ENCODE measurements around the gene ZNF669. TPM values are rescaled to one million over a fixed set of nuclear protein-coding genes. Genes with fewer than 3 reads are reported as not detected.
A peak's percentile ranks its signal among the peaks of the same experiment; 100 is the strongest.
"Not testable (repeated sequence)": the region's sequence is repeated elsewhere in the genome, so short reads cannot be mapped to it uniquely, and the experiment has no call there.

The ZNF669 gene
- 10.1 and 11.8 TPM in 2 replicates for total RNA-seq

GRCh38 chr1:247103859-247104591 lies at the start of gene ZNF669:
Gene ZNF669, minus strand, starts transcription at chr1:247104356. Its CDS starts 157 bp downstream, at chr1:247104199.
- Histone ChIP-seq H3K79me2 (ENCODE audit: insufficient read depth, low read length) (peaks cover 29% of the 10 kb centered on the region), H3K4me2 (ENCODE audit: insufficient read depth, low read length) (peak within 1 kb of the TSS; percentile 91), H3K9me3 (ENCODE audit: low read depth, low read length) (peaks cover 14% of the 10 kb centered on the region), H4K20me1 (ENCODE audit: insufficient read depth, low read length) (peaks cover 13% of the 10 kb centered on the region), H3K4me1 (ENCODE audit: insufficient read depth, low read length) (peaks cover 15% of the 10 kb centered on the region), H3K27me3 (ENCODE audit: insufficient read depth, low read length) (no peaks in the 10 kb centered on the region), H3K36me3 (ENCODE audit: insufficient read depth, low read length) (peaks cover 25% of the 10 kb centered on the region), H3K27ac (ENCODE audit: low read depth, low read length) (peak within 1 kb of the TSS; percentile 79), H3K4me3 (ENCODE audit: insufficient read depth, low read length) (peak within 1 kb of the TSS; percentile 97), H2AFZ (ENCODE audit: low read length) (peak within 1 kb of the TSS; percentile 98)
- no peak for TF ChIP-seq CTCF (IDR thresholded peaks at IDR 0.05; ENCODE audit: extremely low read depth, low read depth, low read length)
- DNase-seq (ENCODE audit: insufficient read length, low spot score, missing footprints): peak; percentile 99

GRCh38 chr1:247147781-247148180 lies 43.6 kb upstream of the ZNF669 start:
- H4K20me1 ChIP-seq (ENCODE audit: insufficient read depth, low read length): no peaks in the 10 kb centered on the region
- no peak for TF ChIP-seq CTCF (IDR thresholded peaks at IDR 0.05; ENCODE audit: extremely low read depth, low read depth, low read length)
- H3K4me1 ChIP-seq (ENCODE audit: insufficient read depth, low read length): no peaks in the 10 kb centered on the region

GRCh38 chr1:247147120-247147519 lies 43.0 kb upstream of the ZNF669 start:
- H3K4me1 ChIP-seq (ENCODE audit: insufficient read depth, low read length); H3K79me2 ChIP-seq (ENCODE audit: insufficient read depth, low read length); H3K9me3 ChIP-seq (ENCODE audit: low read depth, low read length); H3K27ac ChIP-seq (ENCODE audit: low read depth, low read length); DNase-seq (ENCODE audit: insufficient read length, low spot score, missing footprints); H2AFZ ChIP-seq (ENCODE audit: low read length); H3K36me3 ChIP-seq (ENCODE audit: insufficient read depth, low read length); H3K4me3 ChIP-seq (ENCODE audit: insufficient read depth, low read length); H3K4me2 ChIP-seq (ENCODE audit: insufficient read depth, low read length); H3K27me3 ChIP-seq (ENCODE audit: insufficient read depth, low read length); H4K20me1 ChIP-seq (ENCODE audit: insufficient read depth, low read length): not testable (repeated sequence)

More at GRCh38 chr1:247147781-247148180, 43.6 kb upstream of the ZNF669 start:
- Histone ChIP-seq H3K4me3 (ENCODE audit: insufficient read depth, low read length) (no peak overlapping the region), H3K27ac (ENCODE audit: low read depth, low read length) (no peak overlapping the region), H2AFZ (ENCODE audit: low read length) (no peak overlapping the region), H3K36me3 (ENCODE audit: insufficient read depth, low read length) (no peaks in the 10 kb centered on the region), H3K27me3 (ENCODE audit: insufficient read depth, low read length) (no peaks in the 10 kb centered on the region), H3K4me2 (ENCODE audit: insufficient read depth, low read length) (no peak overlapping the region), H3K79me2 (ENCODE audit: insufficient read depth, low read length) (no peaks in the 10 kb centered on the region), H3K9me3 (ENCODE audit: low read depth, low read length) (peaks cover 3% of the 10 kb centered on the region)
- DNase-seq (ENCODE audit: insufficient read length, low spot score, missing footprints): no peak

- Histone ChIP-seq H3K36me3 (ENCODE audit: insufficient read depth, low read length) (no peaks in the 10 kb centered on the region), H3K9me3 (ENCODE audit: low read depth, low read length) (peaks cover 3% of the 10 kb centered on the region)
- peak; percentile 5 for TF ChIP-seq CTCF (IDR thresholded peaks at IDR 0.05; ENCODE audit: extremely low read depth, low read depth, low read length)
Observed at GRCh38 chr1:247146671-247147070, 42.5 kb upstream of the ZNF669 start.

More at GRCh38 chr1:247146671-247147070, 42.5 kb upstream of the ZNF669 start:
- Histone ChIP-seq H2AFZ (ENCODE audit: low read length) (no peak overlapping the region), H3K27me3 (ENCODE audit: insufficient read depth, low read length) (no peaks in the 10 kb centered on the region), H3K4me3 (ENCODE audit: insufficient read depth, low read length) (no peak overlapping the region), H3K4me2 (ENCODE audit: insufficient read depth, low read length) (no peak overlapping the region), H4K20me1 (ENCODE audit: insufficient read depth, low read length) (no peaks in the 10 kb centered on the region), H3K4me1 (ENCODE audit: insufficient read depth, low read length) (no peaks in the 10 kb centered on the region), H3K79me2 (ENCODE audit: insufficient read depth, low read length) (peaks cover 2% of the 10 kb centered on the region), H3K27ac (ENCODE audit: low read depth, low read length) (no peak overlapping the region)
- DNase-seq (ENCODE audit: insufficient read length, low spot score, missing footprints): no peak
